ENCODE data around the gene KLHL40. TPM values are rescaled to one million over a fixed set of nuclear protein-coding genes. Genes with fewer than 3 reads are reported as not detected.

Gene KLHL40, protein sequence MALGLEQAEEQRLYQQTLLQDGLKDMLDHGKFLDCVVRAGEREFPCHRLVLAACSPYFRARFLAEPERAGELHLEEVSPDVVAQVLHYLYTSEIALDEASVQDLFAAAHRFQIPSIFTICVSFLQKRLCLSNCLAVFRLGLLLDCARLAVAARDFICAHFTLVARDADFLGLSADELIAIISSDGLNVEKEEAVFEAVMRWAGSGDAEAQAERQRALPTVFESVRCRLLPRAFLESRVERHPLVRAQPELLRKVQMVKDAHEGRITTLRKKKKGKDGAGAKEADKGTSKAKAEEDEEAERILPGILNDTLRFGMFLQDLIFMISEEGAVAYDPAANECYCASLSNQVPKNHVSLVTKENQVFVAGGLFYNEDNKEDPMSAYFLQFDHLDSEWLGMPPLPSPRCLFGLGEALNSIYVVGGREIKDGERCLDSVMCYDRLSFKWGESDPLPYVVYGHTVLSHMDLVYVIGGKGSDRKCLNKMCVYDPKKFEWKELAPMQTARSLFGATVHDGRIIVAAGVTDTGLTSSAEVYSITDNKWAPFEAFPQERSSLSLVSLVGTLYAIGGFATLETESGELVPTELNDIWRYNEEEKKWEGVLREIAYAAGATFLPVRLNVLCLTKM
- total RNA-seq = not detected in 2 replicates

DNA sequence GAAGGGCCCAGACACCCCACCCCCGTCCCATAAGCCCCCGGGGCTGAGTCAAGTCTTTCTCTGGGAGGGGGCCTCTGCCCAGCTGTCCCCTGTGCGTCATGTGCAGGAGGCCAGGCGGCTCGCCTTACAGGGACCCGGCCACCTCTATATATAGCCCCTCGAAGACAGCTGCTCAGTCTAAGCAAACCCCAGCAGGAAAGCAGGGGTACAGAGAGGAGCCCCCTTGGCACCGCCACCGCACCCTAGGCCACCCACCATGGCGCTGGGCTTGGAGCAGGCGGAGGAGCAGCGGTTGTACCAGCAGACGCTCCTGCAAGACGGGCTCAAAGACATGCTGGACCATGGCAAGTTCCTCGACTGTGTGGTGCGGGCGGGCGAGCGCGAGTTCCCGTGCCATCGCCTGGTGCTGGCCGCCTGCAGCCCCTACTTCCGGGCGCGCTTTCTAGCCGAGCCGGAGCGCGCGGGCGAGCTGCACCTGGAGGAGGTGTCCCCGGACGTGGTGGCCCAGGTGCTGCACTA, at the start of gene KLHL40:
Gene KLHL40, plus strand, starts transcription at position 175 of the 519 bp plus-strand sequence. Its CDS starts 82 bp downstream, at position 257.

DNA sequence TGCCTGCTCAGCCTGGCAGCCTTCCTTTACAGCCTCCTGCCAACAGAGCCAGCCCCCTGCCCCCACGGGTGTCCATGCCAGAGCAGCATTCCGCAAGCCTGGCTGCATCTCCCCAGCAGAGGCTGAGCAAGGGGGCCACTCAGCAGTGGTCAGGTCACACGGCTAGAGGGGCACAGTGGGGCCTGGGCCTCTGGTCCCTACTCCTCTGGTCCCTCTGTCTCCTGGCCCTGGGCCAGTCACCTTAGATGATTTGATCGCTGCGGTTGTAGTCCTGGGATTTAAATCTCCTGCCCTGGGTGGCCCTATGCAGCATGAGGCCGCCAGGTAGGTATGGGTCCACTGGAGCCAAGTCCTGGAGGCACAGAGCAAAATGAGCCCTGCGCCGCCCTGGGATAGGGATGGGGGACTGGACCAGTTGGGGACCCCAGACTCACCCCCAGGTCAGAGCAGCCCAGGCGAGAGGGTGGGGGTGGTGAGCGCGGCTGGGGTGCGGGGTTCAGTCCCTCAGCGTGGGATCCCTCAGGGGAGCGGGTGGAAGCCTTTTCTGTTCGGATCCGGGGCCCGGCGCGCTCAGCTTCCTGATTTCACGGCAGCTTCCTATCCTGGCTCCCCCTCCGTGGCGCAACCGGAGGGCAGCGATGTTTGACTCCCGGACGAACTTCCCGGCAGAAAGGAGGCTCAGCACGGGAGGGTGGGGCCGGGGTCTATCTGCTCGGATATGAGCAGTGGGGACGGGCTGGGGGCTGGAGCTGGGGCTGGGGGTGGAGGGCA, 31.6 kb upstream of the KLHL40 start, which contains the start of gene ZBTB47:
Gene ZBTB47, plus strand, starts transcription at position 138 of the 771 bp plus-strand sequence. CDS start 4,659 bp downstream, outside the sequence.

DNA sequence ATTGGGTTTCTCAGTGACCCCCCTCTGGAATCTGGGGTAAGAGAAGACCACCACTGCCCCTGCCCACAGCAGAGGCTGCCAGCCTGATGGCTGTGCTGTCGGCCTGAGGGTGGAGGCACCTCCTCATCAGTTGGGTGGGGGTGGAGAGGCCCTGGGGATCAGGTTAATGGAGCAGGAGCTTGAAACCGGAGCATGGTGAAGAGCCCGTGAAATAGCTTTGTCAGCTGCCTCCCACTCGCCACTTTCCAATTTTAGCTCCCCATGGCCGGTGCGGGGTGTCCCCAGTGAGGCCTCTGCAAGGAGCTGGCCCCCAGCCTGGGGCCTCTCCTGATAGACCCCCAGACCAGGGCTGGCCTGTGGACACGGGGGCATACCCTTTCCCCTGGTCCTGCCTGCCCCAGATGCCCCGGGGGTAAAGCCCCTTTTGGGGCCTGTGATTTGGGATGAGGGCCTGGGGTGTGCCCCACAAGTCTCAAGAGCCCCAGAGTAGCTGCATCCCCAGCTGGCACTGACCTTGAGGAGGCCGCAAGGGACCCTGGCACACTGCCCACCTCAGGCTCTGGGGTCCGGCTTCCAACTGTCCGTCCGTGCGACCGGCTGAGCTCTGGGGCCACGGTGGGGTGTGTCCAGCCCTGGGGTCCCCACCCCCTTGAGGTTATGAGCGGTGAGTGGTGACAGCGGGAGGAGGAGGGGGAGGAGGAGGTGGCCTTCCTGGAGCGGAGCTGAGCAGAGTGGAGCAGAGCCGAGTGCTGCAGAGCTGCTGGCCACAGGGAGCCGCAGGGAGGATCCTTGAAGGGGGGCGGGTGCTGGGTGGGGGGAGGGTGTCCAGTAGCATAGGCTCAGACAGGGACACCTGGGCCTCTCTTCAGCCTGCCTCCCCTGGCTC, 17.0 kb downstream of the KLHL40 start, which contains the start of gene HHATL:
Gene HHATL, minus strand, starts transcription at position 733 of the 886 bp plus-strand sequence. CDS start 1,972 bp downstream, outside the sequence.

Other genes starting within 250 kb of the KLHL40 start
- gene VIPR1, start 182.9 kb upstream of the KLHL40 start, total RNA-seq = 6.2 and 10.1 TPM in 2 replicates
- gene SEC22C, start 103.6 kb upstream of the KLHL40 start, total RNA-seq = 50.9 and 52.1 TPM in 2 replicates
- 15.2 and 34.2 TPM in 2 replicates for gene SS18L2, start 94.7 kb upstream of the KLHL40 start, total RNA-seq
- 27.3 and 48.0 TPM in 2 replicates for gene NKTR, start 84.9 kb upstream of the KLHL40 start, total RNA-seq
- 8.2 and 20.6 TPM in 2 replicates for gene ZBTB47, start 31.8 kb upstream of the KLHL40 start, total RNA-seq
- not detected in 2 replicates for gene HHATL, start 17.3 kb downstream of the KLHL40 start, total RNA-seq
- gene CCDC13, start 87.7 kb downstream of the KLHL40 start, total RNA-seq = 0.68 and 0.71 TPM in 2 replicates
- gene HIGD1A, start 119.0 kb downstream of the KLHL40 start, total RNA-seq = 180 and 234 TPM in 2 replicates
- gene ACKR2, start 123.9 kb downstream of the KLHL40 start, total RNA-seq = 0.68 and 1.6 TPM in 2 replicates
- gene CYP8B1, start 190.3 kb downstream of the KLHL40 start, total RNA-seq = not detected in 2 replicates
- gene ZNF662, start 220.6 kb downstream of the KLHL40 start, total RNA-seq = 1.2 and 1.7 TPM in 2 replicates

All from nasal cavity respiratory epithelium epithelial cell of viscerocranial mucosa (primary cell).